HL-60 (cell line): ENCODE data around the gene ZNF469.

ENCODE experiments used
- CTCF ChIP-seq: IDR thresholded peaks from one replicate; pipeline ENCODE4 v1.5.1; 2011; ENCODE audit warnings: low read length, control low read depth, inconsistent platforms; ENCODE audit not compliant: insufficient read depth
- REST ChIP-seq: IDR thresholded peaks from 2 replicates; pipeline ENCODE4 v1.6.1; 2012; ENCODE audit warnings: low read depth; ENCODE audit not compliant: insufficient replicate concordance

- no peak for TF ChIP-seq REST
- TF ChIP-seq CTCF: no peak
These were observed at the start of gene ZNF469 for GRCh38 chr16:88382491-88383400.
